MM.1S (cell line): ENCODE results near the gene JTB.

Experiments
- CTCF ChIP-seq: fragments of 300-600 bp; sonication (generic); IDR thresholded peaks from 2 replicates; pipeline ENCODE4 v1.5.1; 2016; ENCODE audit warnings: antibody characterized with exemption, low read length, mixed read lengths
- EZH2 ChIP-seq: fragments of 300-600 bp; sonication (generic); optimal IDR thresholded peaks from 2 replicates; pipeline ENCODE3; 2017; ENCODE audit warnings: low read depth, mild to moderate bottlenecking, antibody characterized with exemption, low read length, mixed read lengths

GRCh38 chr1:153940756-153941155 lies 36.7 kb downstream of the JTB start:
- TF ChIP-seq CTCF = no peak
- TF ChIP-seq EZH2 = no peak
